Erythroblast (primary cell): ENCODE data around the gene ANKRD7.

Experiments used
- GATA1 ChIP-seq: IDR thresholded peaks from 2 replicates; pipeline ENCODE4 v1.6.1; 2011; ENCODE audit warnings: low read depth, mild to moderate bottlenecking, control low read depth, low read length, moderate library complexity
- POLR2A ChIP-seq: IDR thresholded peaks from 2 replicates; pipeline ENCODE4 v1.6.1; 2011; ENCODE audit warnings: mild to moderate bottlenecking, low read length

DNA sequence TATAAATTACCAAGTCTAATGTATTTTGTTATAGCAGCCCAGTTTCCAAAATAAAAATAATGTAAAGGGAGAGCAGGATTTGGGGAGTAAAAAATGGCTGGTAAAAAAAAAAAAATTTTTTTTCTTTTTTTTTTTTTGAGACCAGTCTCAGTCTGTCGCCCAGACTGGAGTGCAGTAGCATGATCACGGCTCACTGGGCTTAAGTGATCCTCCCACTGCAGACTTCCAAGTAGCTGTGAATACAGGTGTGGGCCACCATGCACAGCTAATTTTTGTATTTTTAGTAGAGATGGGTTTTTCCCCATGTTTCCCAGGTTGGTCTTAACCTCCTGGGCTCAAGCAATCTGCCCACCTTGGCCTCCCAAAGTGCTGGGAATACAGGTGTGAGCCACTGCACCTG, 45.3 kb upstream of the ANKRD7 start:
- TF ChIP-seq POLR2A (no peak), GATA1 (no peak)
